ENCODE data around the gene DDX6. TPM values are rescaled to one million over a fixed set of nuclear protein-coding genes. Genes with fewer than 3 reads are reported as not detected.

DDX6 gene
- total and polyA plus RNA-seq, 9 of the 15 experiments (the other 6 are each of a cell fraction or from before 2014, with no cell fraction given), result 10.0 to 102 (median 58.2) TPM

- TF ChIP-seq TSHZ1 (CRISPR knock-in tag; IDR thresholded peaks at IDR 0.05) (0 out of 2 replicates have a peak, but pooled peaks have one; percentile 18), MCM3 (IDR thresholded peaks at IDR 0.05) (no peak), PURB (CRISPR knock-in tag; IDR thresholded peaks at IDR 0.05; ENCODE audit: low read depth) (no peak), ZNF280A (IDR thresholded peaks at IDR 0.05; ENCODE audit: low read depth, partially characterized antibody) (no peak), NFYB (IDR thresholded peaks at IDR 0.05; ENCODE audit: extremely low read depth, insufficient read length) (no peak), HINFP (tag; conservative IDR thresholded peaks at IDR 0.05; ENCODE audit: low read depth) (no peak), ZNF77 (CRISPR knock-in tag; IDR thresholded peaks at IDR 0.05) (no peak), POLR3G (IDR thresholded peaks at IDR 0.05; ENCODE audit: extremely low read depth, insufficient read length, insufficient replicate concordance) (no peak), KAT8 (IDR thresholded peaks at IDR 0.05; ENCODE audit: low read depth) (no peak), ETS1 (conservative IDR thresholded peaks at IDR 0.05; ENCODE audit: control insufficient read depth, low read depth, low read length) (no peak; the same call in 1 of the 2 replicates), SRSF1 (IDR thresholded peaks at IDR 0.05; ENCODE audit: low read depth, low read length) (no peak), ZNF780A (CRISPR knock-in tag; IDR thresholded peaks at IDR 0.05) (no peak), ZNF354B (CRISPR knock-in tag; IDR thresholded peaks at IDR 0.05) (no peak), ZNF24 (IDR thresholded peaks at IDR 0.05) (no peak), EWSR1 (IDR thresholded peaks at IDR 0.05; ENCODE audit: borderline replicate concordance, low read depth, partially characterized antibody) (no peak), EP300 (IDR thresholded peaks at IDR 0.05; ENCODE audit: low read length) (no peak), EZH2 (IDR thresholded peaks at IDR 0.05; ENCODE audit: borderline replicate concordance, low read depth, low read length) (no peak)
These were observed at the start of gene DDX6 (continued) for GRCh38 chr11:118791111-118791960.

Measured in K562 (cell line).